NCI-H345 (cell line): Measurements from ENCODE around the gene GRID1.
"Not testable (repeated sequence)": the region's sequence is repeated elsewhere in the genome, so short reads cannot be mapped to it uniquely, and the experiment has no call there.

Experiments
- DNase-seq: peaks from one replicate; lab custom pipeline; 2025; lab: John Stamatoyannopoulos, UW

GRID1 gene

DNA sequence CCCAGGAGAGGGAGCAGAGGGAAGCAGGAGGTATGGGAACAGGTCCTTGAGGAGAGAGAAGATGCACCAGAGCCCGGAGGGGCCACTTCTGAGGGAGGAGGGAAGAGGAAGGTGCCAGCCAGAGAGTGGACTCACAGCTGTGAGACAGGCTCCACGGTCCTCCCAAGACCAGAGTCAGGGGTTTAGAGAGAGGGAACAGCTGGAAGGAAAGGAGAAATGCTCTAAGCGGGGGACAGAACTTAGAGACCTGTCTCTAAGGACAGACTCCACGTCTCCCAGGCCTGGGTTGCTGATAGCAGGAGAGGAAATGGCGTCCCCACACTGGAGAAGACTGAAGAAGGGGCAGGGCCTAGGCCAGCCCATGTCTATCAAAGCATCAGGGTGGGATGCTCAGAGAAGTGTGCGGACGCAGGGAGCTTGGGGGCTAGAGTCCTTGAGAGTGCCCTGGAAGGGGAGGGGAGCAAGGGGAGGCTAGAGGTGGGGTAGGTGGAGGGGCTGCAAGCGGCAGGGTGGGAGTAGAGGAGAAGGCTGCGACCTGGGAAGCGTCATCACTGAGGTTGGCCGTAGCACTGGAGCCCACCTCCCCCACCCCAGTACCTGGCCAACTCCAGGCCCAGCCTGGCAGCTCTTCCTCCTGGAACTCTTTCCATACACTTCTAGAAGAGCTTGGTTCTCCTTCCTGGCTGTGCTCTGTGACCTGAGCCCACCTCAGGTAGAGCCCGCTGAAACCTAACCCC lies 25.6 kb upstream of the GRID1 start:
- no peak for DNase-seq

DNA sequence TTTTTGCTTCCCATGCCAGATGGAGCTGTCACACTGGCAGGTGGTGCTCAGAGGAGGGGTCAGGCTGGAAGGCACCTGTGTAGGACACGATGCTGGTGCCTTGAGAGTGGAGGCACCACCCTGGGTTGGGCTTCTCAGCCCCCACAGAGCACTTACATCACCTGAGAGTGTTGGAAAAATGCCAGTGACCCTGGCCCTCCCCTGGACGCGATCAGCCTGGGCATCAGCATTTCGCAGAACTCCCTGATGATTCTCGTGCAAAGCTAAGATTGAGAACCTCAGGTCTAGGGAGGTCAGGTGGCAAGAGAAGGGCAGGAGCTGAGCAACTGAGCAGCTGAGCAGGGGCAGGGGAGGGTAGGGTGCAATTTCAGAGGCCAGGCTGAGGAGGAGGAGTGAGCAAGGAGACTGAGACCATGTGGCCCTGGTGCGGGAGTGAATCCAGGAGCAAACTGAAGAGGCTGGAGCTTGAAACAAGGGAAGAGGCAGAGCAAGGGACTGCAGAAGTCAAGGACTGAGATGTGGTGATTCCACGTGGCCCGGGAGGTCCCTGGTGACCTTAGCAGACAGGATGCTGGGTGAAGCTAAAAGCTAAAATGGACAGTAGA lies 24.7 kb upstream of the GRID1 start:
- no peak for DNase-seq

GRCh38 chr10:86390337-86391120 lies 23.9 kb upstream of the GRID1 start:
- no peak for DNase-seq

GRCh38 chr10:86389441-86390193 lies 23.0 kb upstream of the GRID1 start:
- DNase-seq = no peak

DNA sequence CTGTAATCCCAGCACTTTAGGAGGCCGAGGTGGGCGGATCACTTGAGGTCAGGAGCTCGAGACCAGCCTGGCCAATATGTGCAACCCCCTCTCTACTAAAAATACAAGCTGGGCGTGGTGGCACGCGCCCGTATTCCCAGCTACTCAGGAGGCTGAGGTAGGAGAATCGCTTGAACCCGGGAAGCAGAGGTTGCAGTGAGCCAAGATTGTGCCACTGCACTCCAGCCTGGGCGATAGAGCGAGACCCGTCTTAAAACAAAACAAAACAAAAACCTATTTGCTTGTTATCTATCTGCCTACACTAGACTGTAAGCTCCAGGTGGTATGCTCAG lies 22.5 kb upstream of the GRID1 start:
- DNase-seq = not testable (repeated sequence)

DNA sequence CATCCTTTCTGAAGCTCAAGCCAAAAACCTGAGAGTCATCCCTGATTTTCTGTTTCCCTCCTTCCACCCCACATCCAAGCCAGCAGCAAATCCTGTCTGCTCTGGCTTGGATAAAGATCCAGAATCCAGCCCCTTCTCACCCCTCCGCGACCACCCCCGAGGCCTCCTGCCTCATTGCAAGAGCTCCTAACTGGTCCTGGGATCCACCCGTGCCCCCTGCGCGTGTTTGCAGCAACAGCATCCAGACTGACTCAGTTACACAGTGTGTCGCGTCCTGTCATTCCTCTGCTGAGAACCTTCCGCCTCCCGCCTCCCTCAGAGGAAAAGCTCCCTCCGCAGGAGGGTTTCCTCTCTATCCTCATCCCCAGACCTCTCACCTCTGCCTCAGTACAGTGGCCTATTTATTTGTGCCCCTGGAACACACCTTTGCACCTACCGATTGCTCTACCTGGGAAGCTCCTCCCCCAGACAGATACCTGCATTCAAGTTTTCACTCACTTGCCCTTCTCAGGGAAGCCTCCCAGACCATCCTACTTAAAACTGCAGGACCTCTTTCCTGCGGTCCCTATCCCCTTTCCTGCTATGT lies 21.6 kb upstream of the GRID1 start:
- no peak for DNase-seq

- DNase-seq = no peak
Observed at GRCh38 chr10:86387178-86387794, 20.7 kb upstream of the GRID1 start.

DNA sequence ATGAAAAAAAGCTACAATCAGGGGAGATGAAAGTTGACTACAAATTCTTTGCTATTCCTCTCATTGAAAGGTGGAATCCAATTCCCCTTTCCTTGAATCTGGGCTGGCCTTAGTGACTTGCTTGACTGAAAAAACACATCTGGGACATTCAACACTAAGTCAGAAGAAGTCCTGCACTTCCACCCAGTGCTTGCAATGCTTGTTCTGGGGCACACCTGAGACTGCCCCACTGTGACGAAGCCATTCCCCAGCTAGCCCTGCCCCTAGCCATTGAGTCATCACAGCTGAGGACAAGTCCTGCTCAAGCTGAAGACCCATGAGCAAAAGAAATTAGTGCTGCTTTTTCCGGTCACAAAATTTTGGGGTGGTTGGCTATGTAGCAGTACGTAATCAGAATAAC lies 19.2 kb upstream of the GRID1 start:
- no peak for DNase-seq

DNA sequence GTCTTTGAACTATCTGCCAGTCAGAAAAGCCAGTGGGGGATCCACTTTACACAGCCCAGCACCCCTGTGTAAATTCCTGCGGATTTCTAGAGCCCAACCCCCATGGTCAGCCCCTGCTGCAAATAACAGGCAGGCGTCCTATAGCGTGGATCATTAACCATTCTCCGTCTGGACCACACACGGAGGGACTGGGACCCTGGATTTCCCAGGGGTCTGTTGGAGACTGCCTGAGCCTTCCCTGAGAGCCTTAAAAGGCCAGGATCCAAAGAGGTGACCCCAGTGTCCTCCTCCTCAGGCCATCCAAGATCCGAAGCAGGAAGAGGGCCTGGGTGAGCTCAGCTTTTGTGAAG lies 11.2 kb upstream of the GRID1 start:
- DNase-seq = no peak

DNA sequence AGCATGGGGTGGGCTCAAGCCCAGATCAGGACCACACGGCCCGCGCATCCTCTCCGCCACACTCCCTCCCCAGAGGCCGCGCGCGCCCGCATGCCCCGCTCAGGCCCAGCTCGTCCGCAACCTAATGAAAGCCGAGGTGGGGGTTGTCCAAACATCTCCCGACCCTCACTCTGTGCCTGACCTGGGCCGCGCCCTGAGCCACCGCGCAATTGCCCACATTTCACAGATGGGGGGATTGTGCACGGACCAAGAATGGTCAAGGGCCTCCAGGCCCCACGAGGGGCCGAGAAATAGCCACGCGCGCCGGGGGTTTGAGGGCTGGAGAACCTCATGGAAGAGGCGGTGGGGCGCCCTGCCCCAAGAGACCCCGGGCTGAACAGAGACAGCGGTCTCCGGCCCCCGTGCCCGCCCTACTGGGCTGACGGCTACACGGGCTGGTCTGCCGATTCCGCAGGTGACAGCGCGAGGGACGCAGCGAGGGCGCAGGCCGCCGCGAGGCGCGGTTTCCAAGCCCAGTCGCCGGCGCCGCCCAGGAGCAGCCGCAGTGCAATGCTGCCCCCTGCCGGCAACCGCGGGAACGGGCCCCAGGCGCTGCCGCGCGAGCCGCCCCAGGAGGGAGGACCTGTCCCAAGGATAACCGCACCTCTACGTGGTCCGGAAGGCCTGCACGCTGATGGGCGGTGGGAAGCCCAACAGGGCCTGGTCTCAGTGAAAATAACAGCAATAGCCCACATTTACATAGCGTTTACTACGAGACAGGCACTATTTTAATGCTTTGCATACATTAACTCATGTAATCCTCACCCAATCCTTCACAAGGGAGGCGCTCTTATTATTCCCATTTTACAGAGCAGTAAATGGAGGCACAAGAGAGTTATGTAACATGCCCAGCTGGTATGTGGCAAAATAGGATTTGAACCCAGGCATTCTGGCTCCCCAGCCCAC lies 10.5 kb upstream of the GRID1 start:
- peak; percentile 62 for DNase-seq

DNA sequence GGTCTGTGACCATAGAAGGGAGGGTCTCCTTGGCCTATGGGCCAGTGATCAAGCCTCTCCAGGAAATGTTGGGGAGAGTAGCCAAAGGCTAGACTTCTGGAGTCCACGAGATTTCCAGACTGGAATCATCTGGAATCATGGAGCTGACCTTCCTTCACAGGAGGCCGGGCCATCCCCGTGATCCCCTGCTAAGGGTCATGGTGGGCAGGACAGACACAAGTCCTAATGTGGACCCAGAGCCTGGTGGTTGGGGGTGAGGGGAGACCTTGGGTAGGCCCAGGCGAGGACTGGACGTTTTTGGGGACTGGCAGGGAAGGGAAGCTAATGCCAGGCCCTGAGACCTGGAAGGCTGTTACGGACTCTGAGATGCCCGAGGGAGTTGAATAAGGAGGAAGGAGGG lies 9.8 kb upstream of the GRID1 start:
- DNase-seq = no peak

GRCh38 chr10:86375204-86375603 lies 8.6 kb upstream of the GRID1 start:
- DNase-seq = no peak

DNA sequence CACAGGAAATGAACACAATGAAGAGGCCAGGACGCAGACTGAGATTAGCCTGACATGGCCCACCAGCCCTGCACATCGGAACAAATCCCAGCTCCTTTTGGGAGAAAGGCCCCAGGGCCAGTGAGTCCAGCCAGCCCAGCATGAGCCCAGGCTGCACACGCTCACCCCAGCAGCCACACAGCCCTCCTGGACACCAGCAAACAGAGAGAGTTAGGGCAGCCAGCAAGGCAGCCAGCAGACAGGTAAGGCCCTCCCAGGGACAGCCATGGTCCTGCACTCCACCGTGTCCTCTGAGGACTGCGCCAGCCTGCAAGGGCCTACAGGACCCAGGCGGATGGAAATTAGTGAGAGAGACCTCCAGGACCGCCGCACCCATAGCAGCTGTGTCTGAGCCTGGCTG lies 8.1 kb upstream of the GRID1 start:
- no peak for DNase-seq

DNA sequence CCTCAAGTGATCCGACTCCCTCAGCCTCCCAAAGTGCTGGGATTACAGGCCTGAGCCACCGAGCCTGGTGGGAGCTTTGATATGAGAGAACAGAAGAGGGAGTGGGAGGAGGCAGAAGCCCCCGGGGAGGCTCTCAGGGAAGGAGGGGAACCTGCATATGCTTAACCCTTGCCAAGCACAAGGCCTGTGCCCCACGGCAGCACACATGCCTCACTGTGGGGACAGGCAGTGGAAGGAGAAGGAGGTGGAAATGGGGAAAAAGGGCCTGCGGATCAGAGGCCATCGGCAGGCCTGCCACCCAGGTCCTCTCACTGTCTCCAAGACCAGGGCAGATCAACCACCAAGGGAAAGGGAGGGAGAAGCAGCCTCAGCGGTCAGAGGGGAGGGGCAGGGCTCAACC lies 7.2 kb upstream of the GRID1 start:
- DNase-seq = no peak

DNA sequence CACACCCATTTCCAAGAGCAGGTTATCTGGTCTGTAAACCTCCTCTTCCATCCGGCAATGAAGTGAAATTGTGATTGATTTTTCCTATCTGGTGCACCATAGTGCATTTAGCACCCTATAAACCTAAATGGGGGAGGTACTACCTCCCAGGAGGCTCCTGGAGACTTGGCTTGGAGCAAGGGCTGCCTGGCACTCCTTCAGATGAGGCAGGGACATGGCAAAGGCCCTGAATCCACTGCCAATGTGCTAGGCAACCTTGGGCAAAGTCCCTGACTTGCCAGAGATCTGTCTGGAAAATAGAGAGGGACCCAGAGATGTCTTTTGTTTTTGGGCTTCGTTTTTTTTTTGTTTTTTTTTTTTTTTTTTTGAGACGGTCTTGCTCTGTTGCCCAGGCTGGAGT lies 6.7 kb upstream of the GRID1 start:
- no peak for DNase-seq

DNA sequence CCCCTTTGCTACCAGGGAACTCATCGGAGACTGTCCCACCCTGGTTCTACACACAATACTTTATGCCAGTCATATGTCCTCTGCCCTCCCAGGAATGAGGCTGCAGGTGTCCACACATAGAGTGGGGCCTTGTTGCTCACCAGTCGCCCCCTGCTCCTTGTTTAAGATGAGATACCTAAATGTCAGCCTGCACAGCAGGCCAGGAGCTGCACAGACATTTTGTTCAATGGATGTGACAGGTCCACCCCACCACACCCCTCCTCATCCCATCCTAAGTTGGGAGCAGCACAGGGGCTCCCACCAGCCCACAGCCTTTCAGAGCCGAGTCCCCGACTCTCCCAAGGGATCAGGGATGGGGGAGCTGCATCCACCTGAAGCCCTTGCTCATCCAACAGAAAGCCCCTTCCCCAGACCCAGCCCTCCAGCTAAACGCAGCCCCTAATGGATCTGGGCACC lies 6.2 kb upstream of the GRID1 start:
- DNase-seq = no peak

DNA sequence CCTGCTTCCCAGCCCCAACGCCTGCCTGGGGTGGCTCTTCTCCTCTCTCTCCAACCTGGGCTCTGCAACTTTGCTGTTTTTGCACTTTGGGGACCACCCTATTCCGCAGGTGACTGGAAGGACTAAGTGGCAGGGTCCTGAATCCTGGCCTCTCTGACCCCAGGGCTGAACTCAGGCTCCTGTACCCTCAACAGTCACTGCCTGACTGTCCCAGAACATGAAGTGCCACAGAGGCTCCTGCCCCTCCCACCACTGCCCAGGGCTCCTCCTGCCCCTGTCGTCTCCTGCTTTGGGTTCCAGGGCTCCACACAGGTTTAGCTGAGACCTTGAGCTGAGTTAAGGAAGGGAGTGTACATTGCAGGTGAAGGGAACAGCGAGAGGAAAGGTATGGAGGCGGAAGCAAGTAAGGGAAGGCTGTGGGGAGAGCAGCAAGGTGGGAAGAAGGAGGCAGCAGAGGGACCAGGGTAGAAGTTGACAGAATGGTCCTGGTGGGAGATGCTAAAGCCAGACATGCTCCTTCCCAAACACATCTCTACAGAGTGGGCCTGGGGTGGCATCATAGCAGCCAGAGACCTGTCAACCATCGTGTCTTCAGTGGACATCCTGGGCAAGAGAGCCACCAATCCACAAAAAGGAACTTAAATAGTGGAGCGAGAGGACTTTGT lies 5.7 kb upstream of the GRID1 start:
- no peak for DNase-seq

GRCh38 chr10:86371691-86372090 lies 5.1 kb upstream of the GRID1 start:
- no peak for DNase-seq

- no peak for DNase-seq
Observed at GRCh38 chr10:86371116-86371515, 4.5 kb upstream of the GRID1 start.

DNA sequence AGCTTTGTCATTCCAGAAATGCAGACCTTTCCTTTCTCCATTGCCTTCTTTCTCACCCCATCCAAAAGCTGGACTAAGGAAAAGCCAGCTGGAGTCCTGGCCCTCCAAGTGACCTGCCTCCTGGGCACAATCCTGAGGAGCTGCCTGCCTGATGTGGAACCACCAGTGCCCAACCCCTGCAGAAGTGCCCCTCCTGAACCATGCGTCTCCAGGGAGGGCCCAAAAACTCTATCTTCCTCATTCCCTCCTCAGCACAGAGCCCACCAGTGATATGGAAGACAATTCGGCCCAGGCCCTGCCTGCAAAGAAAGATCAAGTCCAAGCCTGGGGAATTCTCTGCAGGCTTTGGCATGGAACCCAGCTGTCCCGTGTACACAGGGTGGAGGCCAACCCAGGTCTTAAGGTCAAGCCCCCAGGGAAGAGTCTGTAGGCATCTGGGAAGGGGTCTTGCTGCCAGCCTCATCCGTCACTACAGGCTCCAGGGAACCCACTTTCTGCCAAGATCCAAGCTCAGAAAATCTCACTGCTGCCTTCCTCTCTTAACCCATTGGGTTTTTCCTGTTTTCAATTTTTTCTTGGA lies 3.5 kb upstream of the GRID1 start:
- no peak for DNase-seq
